Common myeloid progenitor, CD34-positive (primary cell): ENCODE data around the gene SMYD2.

Source experiments
- CTCF ChIA-PET: fragments of 350-600 bp; sonication (Branson Sonifier 250); formaldehyde crosslinking; loops from one replicate; lab custom pipeline; 2021; ENCODE audit warnings: antibody characterized with exemption; lab: Charles Lee
- POLR2A ChIA-PET: fragments of 350-600 bp; sonication (Branson Sonifier 250); formaldehyde crosslinking; loops from one replicate; lab custom pipeline; 2021; ENCODE audit warnings: antibody characterized with exemption; lab: Charles Lee
- DNase-seq, 3 donors: peaks; one replicate each; pipeline versions ENCODE4 v3.0.0 to v3.0.0-alpha.2; 2013
- H3K27ac ChIP-seq, 2 experiments: 1 replicate in 1 of 2; 2 replicates in 1 of 2; pipeline ENCODE4 v1.7.0; 2013; ENCODE audit warnings: inconsistent platforms in 2 of 2, low read length in 2 of 2, mild to moderate bottlenecking in 2 of 2, low read depth in 1 of 2, moderate library complexity in 1 of 2; ENCODE audit not compliant: severe bottlenecking in 2 of 2, insufficient read depth in 1 of 2, poor library complexity in 1 of 2
- H3K27me3 ChIP-seq, 5 experiments: replicated peaks in 2 of 5; 1 replicate in 3 of 5; 2 replicates in 2 of 5; pipeline versions ENCODE4 v1.6.1 to v1.7.0; 2013; ENCODE audit warnings: low read length in 4 of 5, mild to moderate bottlenecking in 2 of 5, moderate library complexity in 2 of 5, inconsistent platforms in 1 of 5; ENCODE audit not compliant: insufficient read depth in 5 of 5, control insufficient read depth in 4 of 5
- H3K36me3 ChIP-seq, 4 experiments: 1 replicate in 2 of 4; 2 replicates in 2 of 4; pipeline versions ENCODE4 v1.6.1 to v1.7.0; 2013; ENCODE audit warnings: low read length in 3 of 4, control low read depth in 1 of 4, mild to moderate bottlenecking in 1 of 4; ENCODE audit not compliant: control insufficient read depth in 4 of 4, insufficient read depth in 4 of 4
- H3K4me1 ChIP-seq, 4 experiments: 1 replicate in 3 of 4; 2 replicates in 1 of 4; pipeline versions ENCODE4 v1.6.1 to v1.7.1; 2013; ENCODE audit warnings: low read length in 3 of 4, mild to moderate bottlenecking in 3 of 4, control low read depth in 1 of 4, inconsistent platforms in 1 of 4, moderate library complexity in 1 of 4; ENCODE audit not compliant: control insufficient read depth in 4 of 4, insufficient read depth in 4 of 4; ENCODE audit errors: control extremely low read depth in 1 of 4
- H3K4me3 ChIP-seq, 7 experiments: 1 replicate in 4 of 7; 2 replicates in 3 of 7; pipeline versions ENCODE4 v1.5.1 to v1.7.0; 2013; ENCODE audit warnings: mild to moderate bottlenecking in 7 of 7, low read length in 6 of 7, moderate library complexity in 6 of 7, inconsistent platforms in 2 of 7, low read depth in 2 of 7, control low read depth in 1 of 7; ENCODE audit not compliant: insufficient read depth in 4 of 7, control insufficient read depth in 1 of 7; ENCODE audit errors: extremely low read depth in 1 of 7
- H3K9me3 ChIP-seq, 5 experiments: 1 replicate in 4 of 5; 2 replicates in 1 of 5; pipeline versions ENCODE4 v1.6.1 to v1.7.1; 2013; ENCODE audit warnings: low read length in 4 of 5, mild to moderate bottlenecking in 2 of 5, inconsistent platforms in 1 of 5, low read depth in 1 of 5, moderate library complexity in 1 of 5; ENCODE audit not compliant: control insufficient read depth in 4 of 5, insufficient read depth in 2 of 5; ENCODE audit errors: control extremely low read depth in 1 of 5
- WGBS: methylation state at CpG from one replicate; pipeline ENCODE4 v1.1.5; 2013; ENCODE audit not compliant: insufficient coverage; 5-methylcytosine and 5-hydroxymethylcytosine counted together

Gene SMYD2

GRCh38 chr1:214344897-214345296, 63.9 kb downstream of the SMYD2 start:
- Histone ChIP-seq H3K27me3 (no peaks in the 10 kb centered on the region), H3K4me1 (no peaks in the 10 kb centered on the region), H3K36me3 (peaks cover 0 to 3% (median 0%) of the 10 kb centered on the region in 4 experiments), H3K9me3 (peaks cover 0 to 10% (median 7%) of the 10 kb centered on the region in 5 experiments), H3K4me3 (no peak overlapping the region), H3K27ac (no peak overlapping the region)
- ChIA-PET CTCF (interaction anchor here (1.6 to 3.5 kb wide), 3 partner anchors 16 to 240 kb away, joined by 5 to 9 read pairs (median 7); no protein-coding TSS in a partner anchor), POLR2A (interaction anchor here (0.7 kb wide), 1 partner anchor 13 kb away, joined by 3 read pairs; no protein-coding TSS in a partner anchor)
- DNase-seq, result no peak

- H3K27ac ChIP-seq, result no peak overlapping the region
- ChIA-PET CTCF (interaction anchor here (1.2 to 2.5 kb wide), 4 partner anchors 15 to 18 kb away, joined by 3 to 16 read pairs (median 5); no protein-coding TSS in a partner anchor), POLR2A (no interaction called here)
- peaks cover 0 to 3% (median 0%) of the 10 kb centered on the region in 4 experiments for H3K36me3 ChIP-seq
- peaks cover 0 to 10% (median 7%) of the 10 kb centered on the region in 5 experiments for H3K9me3 ChIP-seq
- no peak for DNase-seq
- no peaks in the 10 kb centered on the region for H3K27me3 ChIP-seq
- WGBS, result 100% methylated on average over 4 of the region's 5 CpGs
- no peak overlapping the region for H3K4me3 ChIP-seq
- H3K4me1 ChIP-seq, result no peaks in the 10 kb centered on the region
These were observed 68.0 kb downstream of the SMYD2 start for GRCh38 chr1:214349008-214349407.

DNA sequence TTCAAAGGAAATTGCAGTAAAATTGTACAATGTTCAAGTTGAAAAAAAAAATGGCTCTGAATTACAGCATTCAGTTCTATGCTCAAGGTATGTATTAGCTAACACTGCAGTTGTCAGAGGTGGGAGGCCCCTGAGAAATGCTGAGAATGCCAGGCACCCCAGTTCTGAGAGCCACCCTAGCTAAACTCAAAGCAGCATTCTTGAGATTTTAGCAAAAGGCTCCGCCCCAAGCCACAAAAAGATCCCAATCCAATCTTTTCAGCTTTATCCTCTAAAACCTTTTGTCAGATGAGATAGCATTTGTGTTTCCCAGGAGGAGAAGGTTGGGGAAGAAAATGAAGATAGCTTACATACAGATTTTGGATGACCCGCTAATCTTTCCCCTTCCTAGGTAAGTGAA, 68.8 kb downstream of the SMYD2 start:
- H3K4me1 ChIP-seq, result no peaks in the 10 kb centered on the region
- no peak overlapping the region for H3K27ac ChIP-seq
- no peak overlapping the region for H3K4me3 ChIP-seq
- no peak for DNase-seq
- peaks cover 0 to 3% (median 0%) of the 10 kb centered on the region in 4 experiments for H3K36me3 ChIP-seq
- no peaks in the 10 kb centered on the region for H3K27me3 ChIP-seq
- peaks cover 0 to 8% (median 5%) of the 10 kb centered on the region in 5 experiments for H3K9me3 ChIP-seq
- ChIA-PET POLR2A (no interaction called here), CTCF (interaction anchor here (0.7 to 2.5 kb wide), 6 partner anchors 14 to 289 kb away, joined by 3 to 16 read pairs (median 4); no protein-coding TSS in a partner anchor)
- WGBS, result 100% methylated on average over 1 of the region's 2 CpGs

- H3K4me3 ChIP-seq, result no peak overlapping the region
- WGBS, result 60% methylated on average over 1 of the region's 2 CpGs
- H3K36me3 ChIP-seq, result peaks cover 0 to 3% (median 0%) of the 10 kb centered on the region in 4 experiments
- no peaks in the 10 kb centered on the region for H3K9me3 ChIP-seq
- ChIA-PET POLR2A (no interaction called here), CTCF (interaction anchor here (0.8 to 4.6 kb wide), 4 partner anchors 9 to 23 kb away, joined by 4 to 23 read pairs (median 10); no protein-coding TSS in a partner anchor)
- no peaks in the 10 kb centered on the region for H3K4me1 ChIP-seq
- no peak for DNase-seq
- H3K27me3 ChIP-seq, result no peaks in the 10 kb centered on the region
- no peak overlapping the region for H3K27ac ChIP-seq
These were observed 70.8 kb downstream of the SMYD2 start for GRCh38 chr1:214351551-214352277.

GRCh38 chr1:214352838-214353237, 71.9 kb downstream of the SMYD2 start:
- peaks cover 0 to 3% (median 0%) of the 10 kb centered on the region in 4 experiments for H3K36me3 ChIP-seq
- H3K4me3 ChIP-seq, result no peak overlapping the region
- no peak for DNase-seq
- H3K4me1 ChIP-seq, result no peaks in the 10 kb centered on the region
- CTCF ChIA-PET, result interaction anchor here (0.8 to 4.6 kb wide), 4 partner anchors 10 to 28 kb away, joined by 4 to 23 read pairs (median 4); no protein-coding TSS in a partner anchor
- POLR2A ChIA-PET, result no interaction called here
- H3K27ac ChIP-seq, result no peak overlapping the region
- H3K9me3 ChIP-seq, result no peaks in the 10 kb centered on the region
- no peaks in the 10 kb centered on the region for H3K27me3 ChIP-seq
- 100% methylated on average over 1 of the region's 4 CpGs for WGBS

GRCh38 chr1:214354440-214355148, 73.6 kb downstream of the SMYD2 start:
- Histone ChIP-seq H3K27ac (no peak overlapping the region), H3K4me1 (no peaks in the 10 kb centered on the region), H3K27me3 (no peaks in the 10 kb centered on the region), H3K36me3 (no peaks in the 10 kb centered on the region), H3K9me3 (no peaks in the 10 kb centered on the region), H3K4me3 (no peak overlapping the region)
- no peak for DNase-seq
- ChIA-PET POLR2A (interaction anchor here (0.6 kb wide), 1 partner anchor 144 kb away, joined by 3 read pairs; no protein-coding TSS in a partner anchor), CTCF (interaction anchor here (1.4 to 4.6 kb wide), 2 partner anchors 22 to 30 kb away, joined by 4 to 23 read pairs; no protein-coding TSS in a partner anchor)
- 100% methylated on average over 1 of the region's 4 CpGs for WGBS
